A549 (cell line): ENCODE data around the gene GPR176. TPM values are rescaled to one million over a fixed set of nuclear protein-coding genes. Genes with fewer than 3 reads are reported as not detected.

ENCODE experiments used
- ATAC-seq, 2 experiments: fragments of 200-7000 bp in 1 of 2; fragments of >200 bp in 1 of 2; cut with Nextera tagmentation in 1 of 2; cut with Tn5 transposase in 1 of 2; 3 replicates each; pipeline versions ENCODE4 v1.8.0 to v1.9.1; 2018 to 2020; ENCODE audit warnings: mild to moderate bottlenecking in 1 of 2, moderate library complexity in 1 of 2
- CTCF ChIA-PET: fragments of 300-600 bp; sonication (Branson Sonifier 250); formaldehyde crosslinking; extraction: SDS; loops from one replicate; lab custom pipeline; 2021; ENCODE audit warnings: antibody characterized with exemption, inconsistent platforms; lab: Yijun Ruan, JAX
- POLR2A ChIA-PET: fragments of 350-600 bp; formaldehyde crosslinking; extraction: SDS; loops from one replicate; lab custom pipeline; 2021; ENCODE audit warnings: antibody characterized with exemption, inconsistent platforms; lab: Yijun Ruan, JAX
- DNase-seq, 2 experiments: peaks; one replicate each; pipeline versions ENCODE4 v3.0.0 to v3.0.0-alpha.2; 2011 to 2016; ENCODE audit warnings: low read depth in 1 of 2, low spot score in 1 of 2
- FAIRE-seq: peaks from 2 replicates; lab custom pipeline; 2011; peaks lifted over from hg19 to GRCh38; lab: Jason Lieb, UNC
- H3K27ac ChIP-seq, 2 experiments: fragments of >200 bp; sonication (Bioruptor Twin); formaldehyde crosslinking; 3 replicates each; pipeline ENCODE4 v1.5.1; 2016 to 2017
- H3K4me1 ChIP-seq: fragments of >200 bp; sonication (Bioruptor Twin); formaldehyde crosslinking; 3 replicates; pipeline ENCODE4 v1.6.1; 2016
- H3K4me2 ChIP-seq: fragments of >200 bp; sonication (Bioruptor Twin); formaldehyde crosslinking; 3 replicates; pipeline ENCODE4 v1.6.1; 2016
- H3K4me3 ChIP-seq: fragments of >200 bp; sonication (Bioruptor Twin); formaldehyde crosslinking; 3 replicates; pipeline ENCODE4 v1.5.1; 2016
- H3K9me3 ChIP-seq: fragments of >200 bp; sonication (Bioruptor Twin); formaldehyde crosslinking; 3 replicates; pipeline ENCODE4 v1.6.1; 2016
- BHLHE40 ChIP-seq: IDR thresholded peaks from 2 replicates; pipeline ENCODE4 v1.6.1; 2012; ENCODE audit warnings: low read depth, low read length, inconsistent platforms
- CBX2 ChIP-seq: fragments of 200-600 bp; sonication (generic); IDR thresholded peaks from 2 replicates; pipeline ENCODE4 v1.6.1; 2016; ENCODE audit warnings: low read depth, mild to moderate bottlenecking, borderline replicate concordance
- CBX8 ChIP-seq: fragments of 200-600 bp; sonication (generic); IDR thresholded peaks from 2 replicates; pipeline ENCODE4 v1.6.1; 2016
- CEBPB ChIP-seq, 2 experiments: fragments of >200 bp in 1 of 2; sonication (Bioruptor Twin) in 1 of 2; formaldehyde crosslinking in 1 of 2; IDR thresholded peaks; 2 replicates each; pipeline ENCODE4 v1.6.1; 2012 to 2016
- CHD4 ChIP-seq: fragments of 200-600 bp; sonication (generic); IDR thresholded peaks from 2 replicates; pipeline ENCODE4 v1.6.1; 2016; ENCODE audit warnings: antibody characterized with exemption, mild to moderate bottlenecking, borderline replicate concordance
- CTCF ChIP-seq: fragments of >200 bp; sonication (Bioruptor Twin); formaldehyde crosslinking; IDR thresholded peaks from 3 replicates; pipeline ENCODE4 v1.5.1; 2016
- E2F6 ChIP-seq: IDR thresholded peaks from 2 replicates; pipeline ENCODE4 v1.6.1; 2012; ENCODE audit warnings: low read depth, borderline replicate concordance
- ELK1 ChIP-seq: fragments of 150-350 bp; IDR thresholded peaks from 2 replicates; pipeline ENCODE4 v1.6.1; 2014; ENCODE audit warnings: low read depth, mild to moderate bottlenecking, low read length
- ESRRA ChIP-seq: fragments of 150-350 bp; IDR thresholded peaks from 2 replicates; pipeline ENCODE4 v1.6.1; 2014; ENCODE audit warnings: mild to moderate bottlenecking, low read length, borderline replicate concordance
- FOSL2 ChIP-seq, 2 experiments: fragments of 450-650 bp in 1 of 2; fragments of >200 bp in 1 of 2; sonication (Bioruptor Twin) in 1 of 2; formaldehyde crosslinking; IDR thresholded peaks; 2 replicates each; pipeline versions ENCODE4 v1.5.0 to v1.6.1; 2016 to 2020; ENCODE audit warnings: mild to moderate bottlenecking in 1 of 2, moderate library complexity in 1 of 2
- GATA3 ChIP-seq: IDR thresholded peaks from 2 replicates; pipeline ENCODE4 v1.6.1; 2012; ENCODE audit warnings: borderline replicate concordance
- HEYL ChIP-seq: fragments of 250-450 bp; sonication (Bioruptor Pico); IDR thresholded peaks from 2 replicates; pipeline ENCODE4 v1.8.0; 2021; ENCODE audit warnings: mild to moderate bottlenecking, moderate library complexity
- HMGXB4 ChIP-seq: fragments of 250-450 bp; sonication (Bioruptor Pico); IDR thresholded peaks from 2 replicates; pipeline ENCODE4 v1.5.0; 2021; ENCODE audit warnings: mild to moderate bottlenecking, moderate library complexity, borderline replicate concordance
- HOXA7 ChIP-seq: fragments of 250-450 bp; sonication (Bioruptor Pico); IDR thresholded peaks from 2 replicates; pipeline ENCODE4 v1.5.0; 2020; ENCODE audit warnings: mild to moderate bottlenecking, moderate library complexity
- JUN ChIP-seq, 2 experiments: fragments of >200 bp; sonication (Bioruptor Twin); formaldehyde crosslinking; IDR thresholded peaks; 2 replicates in 1 of 2; 3 replicates in 1 of 2; pipeline ENCODE4 v1.6.1; 2016 to 2017
- JUNB ChIP-seq: fragments of >200 bp; sonication (Bioruptor Twin); formaldehyde crosslinking; IDR thresholded peaks from 2 replicates; pipeline ENCODE4 v1.6.1; 2016
- MYC ChIP-seq: IDR thresholded peaks from 2 replicates; pipeline ENCODE4 v1.6.1; 2012; ENCODE audit warnings: mild to moderate bottlenecking, inconsistent platforms, low read length, improper control_type of control experiment, borderline replicate concordance
- NFE2L2 ChIP-seq: fragments of 150-350 bp; conservative IDR thresholded peaks from 2 replicates; pipeline ENCODE4 v1.6.1; 2014; ENCODE audit warnings: low read length
- PBX3 ChIP-seq: IDR thresholded peaks from 2 replicates; pipeline ENCODE4 v1.6.1; 2012
- PHF8 ChIP-seq: fragments of 200-600 bp; sonication (generic); IDR thresholded peaks from 2 replicates; pipeline ENCODE4 v1.6.1; 2016; ENCODE audit warnings: low read depth, mild to moderate bottlenecking, antibody characterized with exemption, moderate library complexity, borderline replicate concordance
- POLR2A ChIP-seq: IDR thresholded peaks from 2 replicates; pipeline ENCODE4 v1.6.1; 2012; ENCODE audit warnings: mild to moderate bottlenecking, low read length
- RAD21 ChIP-seq, 2 experiments: fragments of >200 bp in 1 of 2; sonication (Bioruptor Twin) in 1 of 2; formaldehyde crosslinking in 1 of 2; IDR thresholded peaks in 1 of 2; conservative IDR thresholded peaks in 1 of 2; 2 replicates in 1 of 2; 3 replicates in 1 of 2; pipeline ENCODE4 v1.6.1; 2012 to 2018; ENCODE audit warnings: inconsistent platforms in 1 of 2
- RFX5 ChIP-seq: fragments of 450-650 bp; IDR thresholded peaks from 2 replicates; pipeline ENCODE4 v1.7.1; 2014; ENCODE audit warnings: antibody characterized with exemption, mild to moderate bottlenecking, moderate library complexity
- TP53 ChIP-seq: fragments of 250-450 bp; sonication (Bioruptor Pico); IDR thresholded peaks from 2 replicates; pipeline ENCODE4 v1.5.0; 2021; ENCODE audit warnings: mild to moderate bottlenecking, moderate library complexity
- WGBS: methylation state at CpG from one replicate; pipeline ENCODE4 v1.1.6; 2017; ENCODE audit errors: missing lambda C conversion rate; 5-methylcytosine and 5-hydroxymethylcytosine counted together
- polyA plus RNA-seq, 4 experiments: library from polyadenylated mRNA; depleted of rRNA in 3 of 4; stranded (reverse); fragments of >200 nt; fragmentation: RNase III in 1 of 4; extraction: RNeasy Plus Mini Kit Qiagen cat#74134 plus additional on column Dnase treatment in 1 of 4; gene quantifications; 2 replicates in 3 of 4; 3 replicates in 1 of 4; pipeline ENCODE4 v1.2.3, GENCODE V29; 2011 to 2017
- TF ChIP-seq, protein P1 (sequence below): fragments of >200 bp; sonication (Bioruptor Twin); formaldehyde crosslinking; IDR thresholded peaks from 3 replicates; pipeline ENCODE4 v1.6.1; 2016

GPR176 gene
- polyA plus RNA-seq, 2 of the 4 experiments (the other 2 are of a cell fraction): 1.5 to 8.1 TPM

DNA sequence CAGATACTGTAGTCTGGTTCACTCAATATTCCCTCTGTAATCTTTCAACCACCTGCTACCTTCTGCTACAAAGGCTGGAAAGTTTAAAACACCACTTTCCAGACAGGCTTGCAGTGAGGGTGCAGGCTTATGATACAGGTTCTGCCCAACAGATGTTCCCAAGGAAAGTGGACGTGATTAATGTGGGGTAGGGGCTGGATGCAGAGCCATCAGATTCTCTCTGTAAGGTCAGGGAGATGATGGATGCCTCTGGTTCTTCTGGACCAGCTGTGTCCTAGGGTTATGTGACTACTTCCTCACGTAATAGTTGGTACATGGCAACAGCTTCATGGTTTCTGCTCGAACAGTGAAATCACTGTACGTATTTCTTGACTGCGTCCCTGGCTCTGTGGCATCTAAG lies 11.1 kb downstream of the GPR176 start:
- WGBS: 59% methylated on average over 5 of the region's 5 CpGs
- Histone ChIP-seq H3K4me1 (no peaks in the 10 kb centered on the region), H3K4me2 (no peak overlapping the region), H3K27ac (no peak overlapping the region), H3K4me3 (no peak overlapping the region), H3K9me3 (no peaks in the 10 kb centered on the region)
- POLR2A ChIA-PET: interaction anchor here (1.6 kb wide), 1 partner anchor 25 kb away, joined by 3 read pairs; the partner anchor contains the start of gene EIF2AK4
- CTCF ChIA-PET: no interaction called here
- DNase-seq (no peak), ATAC-seq (no peak), FAIRE-seq (no peak)
- TF ChIP-seq NFE2L2: no peak
- no peak for TF ChIP-seq ELK1
- no peak for TF ChIP-seq CHD4
- TF ChIP-seq HEYL (CRISPR knock-in tag): no peak
- no peak for TF ChIP-seq TP53 (CRISPR knock-in tag)
- TF ChIP-seq E2F6: no peak
- TF ChIP-seq JUN (IDR thresholded peaks at IDR 0.05): no peak
- TF ChIP-seq CBX8: no peak
- no peak for TF ChIP-seq CBX2
- no peak for TF ChIP-seq HOXA7 (CRISPR knock-in tag)
- TF ChIP-seq ESRRA: no peak
- no peak for TF ChIP-seq FOSL2 (IDR thresholded peaks at IDR 0.05)
- TF ChIP-seq FOSL2 (CRISPR knock-in tag; IDR thresholded peaks at IDR 0.05): no peak
- no peak for TF ChIP-seq JUNB
- no peak for TF ChIP-seq RAD21 (conservative IDR thresholded peaks at IDR 0.05 in 1 of 2, IDR thresholded peaks at IDR 0.05 in 1 of 2)
- TF ChIP-seq PBX3: no peak
- TF ChIP-seq PHF8: no peak

DNA sequence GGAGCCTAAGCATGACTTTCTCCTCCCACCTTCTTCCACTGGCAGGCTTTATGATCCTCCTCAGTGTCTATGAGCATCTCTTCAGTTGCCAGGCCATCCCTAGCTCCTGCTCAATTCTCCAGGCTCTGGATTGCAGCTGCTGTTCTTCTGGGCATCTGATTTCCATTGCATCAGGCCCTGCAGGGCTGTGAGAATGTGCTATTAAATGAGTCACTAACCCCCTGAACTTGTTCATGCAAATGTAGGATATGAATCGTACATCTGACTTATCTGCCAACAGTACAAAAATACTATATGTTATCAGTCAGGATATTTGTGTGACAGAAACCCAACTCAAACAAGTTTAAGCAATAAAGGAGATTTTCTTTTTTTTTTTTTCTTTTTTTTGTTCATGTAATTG lies 11.9 kb downstream of the GPR176 start:
- no peak overlapping the region for H3K4me2 ChIP-seq
- H3K4me3 ChIP-seq: no peak overlapping the region
- FAIRE-seq (no peak), ATAC-seq (peak; percentile 30 to 66; a peak in 2 of 6 replicates), DNase-seq (no peak)
- H3K4me1 ChIP-seq: no peaks in the 10 kb centered on the region
- no peak overlapping the region for H3K27ac ChIP-seq
- ChIA-PET POLR2A (interaction anchor here (1.6 kb wide), 1 partner anchor 25 kb away, joined by 3 read pairs; the partner anchor contains the start of gene EIF2AK4), CTCF (interaction anchor here (2.1 kb wide), 1 partner anchor 12 kb away, joined by 6 read pairs; no protein-coding TSS in a partner anchor)
- 4% methylated on average over 1 of the region's 1 CpG for WGBS
- no peaks in the 10 kb centered on the region for H3K9me3 ChIP-seq
- TF ChIP-seq RFX5: no peak
- TF ChIP-seq BHLHE40: no peak
- TF ChIP-seq MYC: no peak
- TF ChIP-seq GATA3: no peak
- no peak for TF ChIP-seq CBX2
- TF ChIP-seq, protein P1, sequence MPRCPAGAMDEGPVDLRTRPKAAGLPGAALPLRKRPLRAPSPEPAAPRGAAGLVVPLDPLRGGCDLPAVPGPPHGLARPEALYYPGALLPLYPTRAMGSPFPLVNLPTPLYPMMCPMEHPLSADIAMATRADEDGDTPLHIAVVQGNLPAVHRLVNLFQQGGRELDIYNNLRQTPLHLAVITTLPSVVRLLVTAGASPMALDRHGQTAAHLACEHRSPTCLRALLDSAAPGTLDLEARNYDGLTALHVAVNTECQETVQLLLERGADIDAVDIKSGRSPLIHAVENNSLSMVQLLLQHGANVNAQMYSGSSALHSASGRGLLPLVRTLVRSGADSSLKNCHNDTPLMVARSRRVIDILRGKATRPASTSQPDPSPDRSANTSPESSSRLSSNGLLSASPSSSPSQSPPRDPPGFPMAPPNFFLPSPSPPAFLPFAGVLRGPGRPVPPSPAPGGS: no peak
- TF ChIP-seq CHD4: no peak
- TF ChIP-seq CTCF: no peak
- no peak for TF ChIP-seq CEBPB (IDR thresholded peaks at IDR 0.05)
- TF ChIP-seq HMGXB4: no peak
- TF ChIP-seq POLR2A: no peak
